BLaER1 treated with 17β-estradiol and CSF1 and Interleukin-3, amounts not matched to agents 10 nM and 100 nM (cell line): ENCODE measurements around the gene SPTB.

Experiments used
- H3K27ac ChIP-seq, 11 experiments: shearing (Covaris generic); formaldehyde crosslinking; 2 replicates each; pipeline ENCODE4 v1.8.1; 2022
- H3K27me3 ChIP-seq, 11 experiments: shearing (Covaris generic); formaldehyde crosslinking; 2 replicates each; pipeline ENCODE4 v1.8.1; 2022
- H3K36me3 ChIP-seq, 11 experiments: shearing (Covaris generic); formaldehyde crosslinking; 2 replicates each; pipeline ENCODE4 v1.8.1; 2022
- H3K4me1 ChIP-seq, 10 experiments: shearing (Covaris generic); formaldehyde crosslinking; 2 replicates each; pipeline ENCODE4 v1.8.1; 2022
- H3K4me2 ChIP-seq, 11 experiments: shearing (Covaris generic); formaldehyde crosslinking; 2 replicates each; pipeline ENCODE4 v1.8.1; 2022
- H3K4me3 ChIP-seq, 10 experiments: shearing (Covaris generic); formaldehyde crosslinking; 2 replicates each; pipeline ENCODE4 v1.8.1; 2022
- H3K9ac ChIP-seq, 11 experiments: shearing (Covaris generic); formaldehyde crosslinking; 2 replicates each; pipeline ENCODE4 v1.8.1; 2022
- H3K9me3 ChIP-seq, 11 experiments: shearing (Covaris generic); formaldehyde crosslinking; replicated peaks in 1 of 11; 2 replicates each; pipeline ENCODE4 v1.8.1; 2022
- H4K20me1 ChIP-seq, 11 experiments: shearing (Covaris generic); formaldehyde crosslinking; 2 replicates each; pipeline ENCODE4 v1.8.1; 2022
- Cebpa-rat ChIP-seq, 11 experiments: shearing (Covaris generic); IDR thresholded peaks; 2 replicates each; pipeline ENCODE4 v1.8.1; 2022

SPTB gene

DNA sequence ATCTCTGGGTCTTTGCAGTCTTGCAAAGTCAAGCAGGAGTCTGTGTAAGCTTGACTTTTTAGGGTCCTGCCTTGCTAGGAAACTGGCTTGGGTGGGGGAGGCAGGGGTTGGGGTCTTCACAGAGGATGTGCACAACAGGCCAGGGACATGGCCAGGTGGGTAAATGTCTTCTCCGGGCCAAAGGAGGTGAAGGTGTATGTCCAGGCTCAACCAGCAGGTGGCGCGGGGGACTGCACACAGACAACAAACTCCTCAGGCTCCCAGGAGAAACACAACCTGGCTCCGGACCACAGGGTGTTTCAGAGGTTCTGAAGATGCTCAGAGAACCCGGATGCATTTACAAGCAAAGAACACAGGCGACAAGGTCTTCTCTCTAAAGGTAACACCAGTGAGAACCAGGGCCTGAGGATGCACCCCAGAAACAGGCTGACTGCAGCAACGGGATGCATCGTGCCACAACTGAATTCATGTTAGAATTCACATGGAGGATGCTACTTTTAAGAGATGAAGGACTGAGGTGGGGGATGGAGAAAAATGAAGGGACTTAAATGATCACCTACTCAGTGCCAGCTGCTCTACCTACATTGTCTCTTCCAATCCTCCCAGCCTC is 119.5 kb downstream of the SPTB start:
- H3K9ac ChIP-seq, result no peak overlapping the region
- H3K4me3 ChIP-seq, result no peak overlapping the region
- H4K20me1 ChIP-seq, result no peaks in the 10 kb centered on the region
- H3K27me3 ChIP-seq, result peaks cover 0 to 4% (median 0%) of the 10 kb centered on the region in 11 experiments; a peak in 1 of 22 replicates
- no peaks in the 10 kb centered on the region for H3K36me3 ChIP-seq
- H3K27ac ChIP-seq, result no peak overlapping the region
- TF ChIP-seq Cebpa-rat (IDR thresholded peaks at IDR 0.05), result no peak
- H3K4me2 ChIP-seq, result peak overlapping the region in 2 of 11 experiments; percentile 93 to 97; a peak in 2 of 22 replicates
- no peaks in the 10 kb centered on the region for H3K9me3 ChIP-seq
- peaks cover 35 to 68% (median 57%) of the 10 kb centered on the region in 10 experiments for H3K4me1 ChIP-seq

DNA sequence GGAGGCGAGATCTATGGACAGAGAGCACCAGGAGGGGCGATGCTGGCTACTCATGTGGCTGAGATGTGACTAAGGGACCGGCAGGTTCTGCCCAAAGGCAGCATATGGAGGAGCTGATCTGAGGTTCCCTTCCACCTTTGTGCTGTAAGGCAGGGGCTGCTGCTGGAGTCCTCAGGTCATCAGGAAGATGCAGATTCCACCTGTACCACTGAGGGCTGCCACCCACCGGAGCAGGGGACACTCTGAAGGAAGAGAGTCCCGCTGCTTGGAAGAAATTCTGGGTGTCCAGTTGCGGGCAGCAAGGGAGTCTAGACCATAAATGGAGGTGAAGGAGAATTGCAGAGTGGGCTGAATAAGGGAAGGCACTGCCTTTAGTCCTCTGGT is 120.2 kb downstream of the SPTB start:
- peaks cover 0 to 4% (median 0%) of the 10 kb centered on the region in 11 experiments; a peak in 1 of 22 replicates for H3K27me3 ChIP-seq
- no peak for TF ChIP-seq Cebpa-rat (IDR thresholded peaks at IDR 0.05)
- H3K4me2 ChIP-seq, result no peak overlapping the region
- H3K27ac ChIP-seq, result no peak overlapping the region
- peaks cover 34 to 65% (median 53%) of the 10 kb centered on the region in 10 experiments for H3K4me1 ChIP-seq
- no peaks in the 10 kb centered on the region for H3K9me3 ChIP-seq
- no peaks in the 10 kb centered on the region for H3K36me3 ChIP-seq
- H4K20me1 ChIP-seq, result no peaks in the 10 kb centered on the region
- H3K9ac ChIP-seq, result no peak overlapping the region
- no peak overlapping the region for H3K4me3 ChIP-seq

DNA sequence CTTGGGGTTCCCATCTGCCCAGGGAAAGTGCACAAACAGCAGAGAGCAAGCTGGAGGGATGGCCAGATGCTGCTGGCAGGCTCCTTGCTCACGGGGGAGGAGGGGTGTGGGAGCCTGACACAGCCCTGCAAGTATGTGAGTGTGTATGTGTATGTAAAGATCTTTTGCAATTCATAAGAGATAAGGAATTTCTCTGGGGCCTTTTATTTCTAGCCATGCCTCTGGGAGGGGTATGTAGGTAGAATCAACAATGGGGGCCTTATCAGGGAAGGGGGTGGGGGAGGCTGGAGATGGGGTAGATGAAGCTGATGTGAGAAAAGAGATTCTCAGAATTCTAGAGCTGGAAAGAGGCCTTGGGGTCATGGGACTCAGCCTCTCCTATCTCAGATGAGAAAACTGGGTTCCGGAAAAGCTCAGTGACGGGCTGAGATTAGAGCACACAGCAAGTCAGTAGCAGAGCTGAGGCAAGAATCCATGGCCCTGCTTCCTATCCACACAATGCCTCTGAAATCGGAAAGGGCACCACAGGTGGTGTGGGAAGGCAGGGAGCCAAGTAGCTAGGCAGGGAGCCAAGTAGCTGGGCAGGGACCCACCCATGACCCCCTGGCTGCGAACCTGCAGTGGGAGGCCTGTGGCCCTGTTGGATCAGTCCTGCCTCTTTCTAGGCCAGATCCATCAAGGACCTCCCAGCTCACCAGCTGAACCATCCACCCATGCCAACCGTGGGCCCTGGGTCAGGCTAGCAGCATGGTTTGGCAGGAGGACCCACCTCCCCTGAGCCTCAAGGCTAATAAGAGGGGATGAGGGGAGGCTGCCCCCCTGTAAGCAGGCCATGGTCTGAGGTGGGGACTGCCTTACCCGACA is 120.8 kb downstream of the SPTB start:
- H3K27me3 ChIP-seq, result peaks cover 0 to 4% (median 0%) of the 10 kb centered on the region in 11 experiments; a peak in 1 of 22 replicates
- no peaks in the 10 kb centered on the region for H3K9me3 ChIP-seq
- H3K27ac ChIP-seq, result no peak overlapping the region
- H3K4me1 ChIP-seq, result peaks cover 28 to 58% (median 47%) of the 10 kb centered on the region in 10 experiments
- H4K20me1 ChIP-seq, result no peaks in the 10 kb centered on the region
- H3K4me3 ChIP-seq, result no peak overlapping the region
- H3K9ac ChIP-seq, result no peak overlapping the region
- no peak for TF ChIP-seq Cebpa-rat (IDR thresholded peaks at IDR 0.05)
- no peak overlapping the region for H3K4me2 ChIP-seq
- no peaks in the 10 kb centered on the region for H3K36me3 ChIP-seq

- H3K27ac ChIP-seq, result no peak overlapping the region
- no peaks in the 10 kb centered on the region for H3K9me3 ChIP-seq
- H3K27me3 ChIP-seq, result peaks cover 0 to 2% (median 0%) of the 10 kb centered on the region in 11 experiments; a peak in 1 of 22 replicates
- H3K9ac ChIP-seq, result no peak overlapping the region
- no peaks in the 10 kb centered on the region for H4K20me1 ChIP-seq
- no peak overlapping the region for H3K4me3 ChIP-seq
- peak overlapping the region in 7 of 11 experiments; percentile 9 to 52 (median 26); a peak in 10 of 22 replicates for H3K4me2 ChIP-seq
- H3K36me3 ChIP-seq, result no peaks in the 10 kb centered on the region
- TF ChIP-seq Cebpa-rat (IDR thresholded peaks at IDR 0.05), result no peak
- H3K4me1 ChIP-seq, result peaks cover 20 to 50% (median 38%) of the 10 kb centered on the region in 10 experiments
Measured at GRCh38 chr14:64758025-64758521, 121.6 kb downstream of the SPTB start.

DNA sequence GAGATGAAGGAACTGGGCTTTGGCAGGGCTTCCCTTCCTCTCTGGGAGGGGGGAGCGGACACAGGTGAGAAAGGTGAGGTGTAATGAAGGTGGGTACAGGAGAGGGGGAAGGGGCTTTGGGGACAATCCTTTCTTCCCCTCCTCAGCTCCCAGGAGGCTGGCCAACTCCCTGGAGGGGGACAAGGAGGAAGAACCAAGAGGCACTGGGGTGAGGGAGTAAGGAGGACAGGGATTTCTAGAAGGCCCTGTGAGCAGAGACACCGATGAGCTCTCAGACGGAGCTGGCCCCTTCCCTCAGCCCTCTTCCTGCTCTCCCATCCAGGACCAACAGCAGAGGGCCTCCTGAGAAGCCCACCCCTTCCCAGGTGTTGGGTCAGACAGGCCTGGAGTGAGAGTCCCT is 122.1 kb downstream of the SPTB start:
- TF ChIP-seq Cebpa-rat (IDR thresholded peaks at IDR 0.05), result no peak
- Histone ChIP-seq H3K4me1 (peaks cover 15 to 45% (median 34%) of the 10 kb centered on the region in 10 experiments), H3K4me2 (peak overlapping the region in 7 of 11 experiments; percentile 9 to 52 (median 26); a peak in 10 of 22 replicates), H3K4me3 (no peak overlapping the region), H3K27me3 (no peaks in the 10 kb centered on the region), H3K27ac (no peak overlapping the region), H3K36me3 (no peaks in the 10 kb centered on the region), H4K20me1 (no peaks in the 10 kb centered on the region), H3K9me3 (no peaks in the 10 kb centered on the region), H3K9ac (no peak overlapping the region)

DNA sequence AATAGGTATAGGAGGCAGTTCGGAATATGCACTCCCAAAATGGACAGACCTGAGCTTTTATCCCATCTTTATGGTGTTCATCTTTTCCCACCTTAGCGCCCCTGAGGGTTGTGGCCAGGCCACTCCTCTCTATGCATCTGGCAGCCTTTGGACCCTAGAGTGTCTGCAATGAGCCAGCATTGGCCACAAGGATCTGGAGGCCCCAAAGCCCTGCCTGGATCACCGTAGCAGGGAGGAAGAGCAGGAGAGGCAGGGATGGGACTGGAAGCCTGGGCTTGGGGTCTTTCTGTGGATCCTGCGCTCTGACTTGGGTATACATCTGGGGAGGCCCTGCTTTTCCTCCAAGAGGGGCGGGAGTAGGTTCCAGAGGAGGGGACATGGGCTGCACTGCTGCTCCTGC is 123.0 kb downstream of the SPTB start:
- no peak for TF ChIP-seq Cebpa-rat (IDR thresholded peaks at IDR 0.05)

GRCh38 chr14:64755781-64756221 is 123.9 kb downstream of the SPTB start:
- H3K9me3 ChIP-seq, result no peaks in the 10 kb centered on the region

More for the DNA sequence above, 123.0 kb downstream of the SPTB start:
- H3K4me3 ChIP-seq, result no peak overlapping the region
- H3K27me3 ChIP-seq, result no peaks in the 10 kb centered on the region
- H3K27ac ChIP-seq, result no peak overlapping the region
- H3K4me2 ChIP-seq, result peak overlapping the region in 1 of 11 experiments; percentile 1; a peak in 1 of 22 replicates
- H3K9me3 ChIP-seq, result no peaks in the 10 kb centered on the region
- no peaks in the 10 kb centered on the region for H4K20me1 ChIP-seq
- no peak overlapping the region for H3K9ac ChIP-seq
- peaks cover 6 to 36% (median 25%) of the 10 kb centered on the region in 10 experiments for H3K4me1 ChIP-seq
- no peaks in the 10 kb centered on the region for H3K36me3 ChIP-seq

GRCh38 chr14:64754685-64755084 is 125.0 kb downstream of the SPTB start:
- no peaks in the 10 kb centered on the region for H4K20me1 ChIP-seq
- no peak overlapping the region for H3K4me3 ChIP-seq
- H3K9ac ChIP-seq, result no peak overlapping the region
- H3K36me3 ChIP-seq, result no peaks in the 10 kb centered on the region
- no peak overlapping the region for H3K4me2 ChIP-seq
- no peak overlapping the region for H3K27ac ChIP-seq
- H3K4me1 ChIP-seq, result peaks cover 0 to 25% (median 11%) of the 10 kb centered on the region in 10 experiments; a peak in 16 of 20 replicates
- no peaks in the 10 kb centered on the region for H3K27me3 ChIP-seq
- TF ChIP-seq Cebpa-rat (IDR thresholded peaks at IDR 0.05), result no peak
- H3K9me3 ChIP-seq, result no peaks in the 10 kb centered on the region

More at GRCh38 chr14:64755781-64756221, 123.9 kb downstream of the SPTB start:
- Histone ChIP-seq H3K27ac (no peak overlapping the region), H3K36me3 (no peaks in the 10 kb centered on the region), H3K4me1 (peaks cover 0 to 27% (median 16%) of the 10 kb centered on the region in 10 experiments; a peak in 17 of 20 replicates), H3K9ac (no peak overlapping the region), H3K27me3 (no peaks in the 10 kb centered on the region), H3K4me3 (no peak overlapping the region), H4K20me1 (no peaks in the 10 kb centered on the region), H3K4me2 (peak overlapping the region in 5 of 11 experiments; percentile 2 to 20 (median 6); a peak in 5 of 22 replicates)
- no peak for TF ChIP-seq Cebpa-rat (IDR thresholded peaks at IDR 0.05)

- no peak for TF ChIP-seq Cebpa-rat (IDR thresholded peaks at IDR 0.05)
- H3K4me2 ChIP-seq, result no peak overlapping the region
- H3K9ac ChIP-seq, result no peak overlapping the region
- H3K27me3 ChIP-seq, result no peaks in the 10 kb centered on the region
- no peaks in the 10 kb centered on the region for H3K36me3 ChIP-seq
- no peak overlapping the region for H3K27ac ChIP-seq
- peaks cover 0 to 4% (median 0%) of the 10 kb centered on the region in 11 experiments; a peak in 1 of 22 replicates for H3K9me3 ChIP-seq
- H4K20me1 ChIP-seq, result no peaks in the 10 kb centered on the region
- H3K4me3 ChIP-seq, result no peak overlapping the region
- H3K4me1 ChIP-seq, result peaks cover 0 to 25% (median 11%) of the 10 kb centered on the region in 10 experiments; a peak in 16 of 20 replicates
Measured at GRCh38 chr14:64753999-64754398, 125.7 kb downstream of the SPTB start.
